DND-41 (cell line): ENCODE data around the gene SEBOX.

ENCODE experiments used
- CTCF ChIP-seq: IDR thresholded peaks from 2 replicates; pipeline ENCODE4 v1.5.1; 2012; ENCODE audit warnings: borderline replicate concordance, low read length, moderate library complexity, mild to moderate bottlenecking; ENCODE audit not compliant: poor library complexity, severe bottlenecking; ENCODE audit errors: extremely low read depth
- EZH2 ChIP-seq: IDR thresholded peaks from 3 replicates; pipeline ENCODE4 v1.6.1; 2012; ENCODE audit warnings: borderline replicate concordance, low read depth, mild to moderate bottlenecking, moderate library complexity, low read length, inconsistent platforms; ENCODE audit not compliant: severe bottlenecking

GRCh38 chr17:28386391-28386790 is 21.4 kb upstream of the SEBOX start:
- no peak for TF ChIP-seq CTCF
- TF ChIP-seq EZH2 = no peak
